Eye (tissue), 1 donor: ENCODE data around the gene GRPEL2.
"Not testable (repeated sequence)": the region's sequence is repeated elsewhere in the genome, so short reads cannot be mapped to it uniquely, and the experiment has no call there.

Experiments used
- DNase-seq: peaks from one replicate; pipeline ENCODE4 v3.0.0-alpha.2; 2015

The GRPEL2 gene

DNA sequence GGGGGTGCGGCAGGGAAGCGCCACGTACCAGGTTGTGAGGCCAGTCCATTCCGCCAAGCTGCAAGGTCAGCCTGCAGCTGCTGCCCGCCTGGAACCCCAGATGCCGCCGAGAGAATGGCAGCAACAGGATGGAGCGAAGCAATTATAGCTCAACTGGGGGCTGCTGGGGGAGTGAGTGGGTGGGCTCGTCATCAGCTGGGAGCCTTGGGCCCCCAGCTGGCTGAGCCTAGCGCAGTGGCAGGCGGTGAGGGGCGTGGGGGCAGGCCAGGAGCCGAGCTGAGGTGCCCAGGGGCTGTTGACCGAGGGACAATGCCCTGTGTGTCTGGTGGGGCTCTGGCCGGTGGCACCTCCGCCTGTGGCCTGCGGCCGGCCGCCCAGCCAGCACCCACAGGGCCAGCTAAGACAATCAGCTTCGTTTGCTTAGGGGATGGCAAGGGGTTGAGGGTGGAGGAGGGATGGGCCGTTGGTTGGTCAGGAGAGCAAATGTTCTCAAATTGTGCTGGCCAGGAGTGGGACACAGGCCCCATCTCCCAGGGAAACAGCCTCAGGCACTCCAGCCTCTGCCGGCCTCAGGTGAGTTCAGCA lies 34.0 kb downstream of the GRPEL2 start, which contains the start of gene IL17B:
Gene IL17B, minus strand, starts transcription at position 116 of the 585 bp plus-strand sequence. Its CDS starts 67 bp downstream, at position 49.
- peak; percentile 39 for DNase-seq

DNA sequence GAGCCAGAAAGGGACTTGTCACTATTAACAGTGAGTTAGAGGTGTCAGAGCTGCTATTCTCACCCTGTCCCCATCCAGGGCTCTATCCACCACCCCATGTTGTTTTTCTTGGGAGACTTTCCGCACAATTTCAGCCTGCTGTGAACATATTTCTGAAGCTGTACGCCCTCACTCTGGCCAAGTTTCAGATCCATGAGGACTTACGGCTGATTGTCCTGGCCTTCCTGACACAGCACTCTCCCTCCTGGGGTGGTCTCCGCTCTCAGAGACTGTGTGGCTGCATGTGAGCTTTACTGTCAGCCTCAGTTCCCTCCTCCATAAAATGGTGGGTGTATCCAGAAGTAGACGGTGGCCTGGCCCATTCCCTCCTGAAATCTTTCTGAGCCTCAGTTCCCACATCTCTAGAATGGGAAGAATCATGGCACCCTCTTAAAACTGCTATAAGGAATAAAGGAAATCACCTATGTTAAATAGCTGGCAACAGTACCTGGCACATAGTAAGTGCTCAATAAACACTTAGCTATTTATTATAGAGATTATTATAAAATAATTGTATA lies 34.6 kb downstream of the GRPEL2 start:
- no peak for DNase-seq

DNA sequence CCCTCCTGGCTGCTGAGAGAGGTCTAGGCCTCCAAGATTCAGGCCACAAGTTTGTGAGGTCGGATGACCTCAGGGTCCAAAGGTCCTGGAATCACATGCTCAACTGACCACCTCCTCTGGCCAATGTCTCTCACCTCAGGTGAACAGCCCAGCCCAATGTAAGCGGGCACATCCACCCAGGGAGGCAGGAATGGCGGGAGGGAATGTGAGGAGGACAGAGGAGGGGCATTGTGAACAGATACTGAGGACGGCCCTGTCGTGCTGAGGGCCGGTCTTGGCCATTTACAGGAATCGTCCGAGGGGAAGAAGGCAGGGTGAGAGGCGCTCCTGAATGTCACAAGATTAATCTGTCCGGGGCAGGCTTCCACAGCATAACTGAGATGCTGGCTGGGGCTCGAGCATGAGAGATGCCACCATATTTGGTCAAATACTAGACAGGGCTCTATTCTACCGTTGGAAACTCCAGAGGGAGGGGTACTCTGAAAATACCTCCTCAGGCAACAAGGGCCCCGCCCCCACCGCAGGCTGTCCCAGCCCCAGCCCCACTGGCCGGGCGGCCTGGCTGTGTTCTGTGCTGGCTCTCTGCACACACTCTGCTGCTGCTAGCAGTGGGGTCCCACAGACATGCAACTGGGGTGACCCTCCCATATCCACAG lies 35.3 kb downstream of the GRPEL2 start:
- no peak for DNase-seq

DNA sequence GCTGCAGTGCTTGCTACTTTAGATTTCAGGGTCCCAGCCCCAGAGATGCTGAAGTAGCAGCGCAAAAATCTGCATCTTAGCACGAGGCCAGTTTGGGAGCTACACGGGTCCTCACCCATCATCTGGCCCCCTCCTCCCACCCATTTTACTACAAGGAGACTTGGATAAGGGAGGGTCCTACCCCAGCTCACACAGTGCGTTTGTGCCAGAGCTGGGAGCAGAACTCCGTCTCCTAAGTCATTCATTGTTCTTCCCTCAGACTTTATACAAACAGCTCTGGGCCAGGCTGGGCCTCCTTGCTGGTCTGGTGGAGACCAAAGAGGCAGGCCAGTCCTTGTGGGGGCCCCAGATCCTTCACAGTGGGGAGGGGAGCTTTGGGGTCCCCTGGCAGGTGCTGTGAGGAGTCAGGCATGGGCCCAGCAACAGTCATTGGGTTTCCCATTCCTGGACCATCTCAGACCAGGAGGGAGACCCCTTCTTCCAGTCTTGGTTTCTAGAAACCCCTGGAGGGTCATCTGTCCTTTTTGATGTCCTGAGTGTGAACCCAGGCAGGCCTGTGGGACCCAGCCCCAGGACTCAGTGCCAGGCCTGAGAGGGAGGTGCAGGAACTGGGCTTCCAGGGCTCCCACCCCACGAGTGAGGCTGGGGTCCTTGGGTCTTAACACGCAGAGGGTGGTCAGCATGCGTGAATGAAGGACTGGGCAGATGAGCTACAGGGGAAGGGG lies 36.1 kb downstream of the GRPEL2 start:
- no peak for DNase-seq

DNA sequence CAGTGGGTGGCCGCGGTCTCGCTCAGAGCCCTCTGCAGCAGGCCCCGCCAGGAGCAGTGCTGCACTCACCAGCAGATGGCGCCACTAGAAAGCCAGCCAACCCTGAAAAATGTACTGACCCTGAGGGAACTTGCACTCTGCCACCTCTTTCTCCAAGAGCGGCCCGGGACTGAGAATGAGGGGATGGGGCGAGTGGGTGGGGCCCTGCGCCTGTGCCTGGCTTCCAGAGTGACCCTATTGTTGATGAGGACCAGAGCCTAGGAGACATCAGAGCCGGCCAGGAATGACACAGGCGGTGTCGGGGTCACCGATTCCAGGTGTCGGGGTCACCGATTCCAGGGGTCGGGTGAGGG lies 36.7 kb downstream of the GRPEL2 start:
- DNase-seq = peak; percentile 90

DNA sequence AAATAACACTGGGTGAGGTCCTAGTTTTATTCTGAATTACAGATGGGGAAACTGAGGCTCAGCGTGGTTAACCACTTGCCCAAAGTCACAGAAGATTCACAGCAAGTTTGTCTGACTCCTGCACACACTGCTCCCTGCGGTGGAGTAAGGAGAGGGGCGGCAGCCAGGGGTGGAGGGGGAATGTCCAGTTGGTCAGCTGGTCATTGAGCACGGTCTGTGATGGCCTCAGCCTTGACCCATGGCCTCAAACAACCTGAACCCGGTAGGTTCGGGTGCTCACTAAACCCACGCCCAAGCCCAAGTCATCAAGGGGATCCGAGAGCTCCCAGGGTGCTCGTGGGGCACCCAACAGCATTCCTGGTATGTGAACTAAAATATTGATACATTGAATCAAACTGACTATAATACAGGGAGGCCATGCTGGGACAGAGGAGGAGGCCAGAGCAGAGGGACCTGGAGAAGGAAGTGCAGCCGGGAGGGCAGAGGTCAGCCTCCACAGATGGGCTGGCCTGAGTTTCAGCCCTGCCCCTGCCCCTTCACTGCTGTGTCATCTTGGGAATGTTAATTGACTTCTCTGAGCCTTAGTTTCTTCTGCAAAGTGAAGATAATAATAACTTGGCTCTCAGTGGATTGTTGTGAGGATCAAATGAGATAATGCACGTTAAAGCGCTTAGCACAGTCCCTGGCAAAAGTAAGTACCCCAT lies 37.4 kb downstream of the GRPEL2 start:
- DNase-seq = no peak

DNA sequence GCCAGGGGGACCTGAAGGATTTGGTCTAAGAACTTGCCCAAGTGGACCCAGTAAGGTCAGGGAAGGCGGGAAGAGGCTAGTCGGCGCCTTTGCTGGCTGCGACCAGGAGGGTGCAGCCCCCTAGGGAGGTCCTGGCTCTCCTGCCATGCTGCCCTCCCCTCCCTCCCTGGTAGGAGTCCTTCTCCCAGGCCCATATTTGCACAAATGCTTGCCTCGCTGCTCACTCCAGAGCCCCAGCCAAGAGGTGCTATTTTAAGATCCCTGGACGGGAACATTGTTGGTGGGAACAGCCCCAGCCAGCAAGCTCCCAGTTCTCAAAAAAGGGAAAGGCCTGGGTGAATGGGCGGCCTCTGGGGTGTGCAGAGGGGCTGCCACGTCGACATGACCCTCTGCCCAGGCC lies 38.1 kb downstream of the GRPEL2 start:
- DNase-seq = no peak

DNA sequence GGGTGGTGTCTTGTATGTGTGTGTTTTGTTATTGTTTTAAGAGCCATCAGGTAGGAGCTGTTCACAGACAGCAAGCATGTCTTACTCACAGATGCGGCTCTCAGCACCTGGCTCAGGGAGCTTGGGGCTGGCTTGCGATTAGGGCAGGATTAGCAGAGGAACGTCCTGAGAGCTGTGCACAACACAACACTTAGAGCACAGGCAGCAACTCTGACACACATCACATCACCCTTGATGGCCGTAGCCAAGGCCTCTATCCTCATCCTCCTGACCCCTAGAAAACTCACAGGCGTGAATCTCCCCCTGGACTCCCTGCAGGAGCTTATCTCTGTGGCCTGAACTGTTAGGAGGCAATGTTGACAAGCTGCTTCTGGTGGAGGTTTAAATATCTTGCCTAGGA lies 40.9 kb downstream of the GRPEL2 start:
- DNase-seq = no peak

DNA sequence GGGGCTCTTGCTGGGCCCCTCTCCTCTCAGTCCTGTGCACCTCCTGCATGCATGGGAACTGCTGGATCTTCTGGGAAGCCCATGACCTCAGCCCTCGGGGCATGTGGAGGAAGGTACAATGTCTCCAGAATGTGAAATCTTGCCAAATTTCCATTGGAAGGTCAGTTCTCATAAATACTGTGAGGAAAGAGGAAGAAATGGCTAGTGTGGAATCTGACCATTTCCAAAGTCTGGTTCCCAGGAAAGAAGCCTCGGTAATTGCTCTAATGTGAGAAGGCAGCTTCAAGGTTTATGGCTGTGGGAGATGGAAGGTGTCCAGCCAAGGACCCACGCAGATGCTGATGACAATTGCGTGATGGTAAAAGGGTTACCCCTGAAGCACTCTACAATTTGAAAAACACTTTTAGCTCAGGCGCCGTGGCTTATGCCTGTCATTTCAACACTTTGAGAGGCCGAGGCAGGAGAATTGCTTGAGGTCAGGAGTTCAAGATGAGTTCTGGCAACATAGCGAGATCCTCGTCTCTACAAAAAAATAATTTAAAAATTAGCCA lies 41.9 kb downstream of the GRPEL2 start:
- DNase-seq = no peak

DNA sequence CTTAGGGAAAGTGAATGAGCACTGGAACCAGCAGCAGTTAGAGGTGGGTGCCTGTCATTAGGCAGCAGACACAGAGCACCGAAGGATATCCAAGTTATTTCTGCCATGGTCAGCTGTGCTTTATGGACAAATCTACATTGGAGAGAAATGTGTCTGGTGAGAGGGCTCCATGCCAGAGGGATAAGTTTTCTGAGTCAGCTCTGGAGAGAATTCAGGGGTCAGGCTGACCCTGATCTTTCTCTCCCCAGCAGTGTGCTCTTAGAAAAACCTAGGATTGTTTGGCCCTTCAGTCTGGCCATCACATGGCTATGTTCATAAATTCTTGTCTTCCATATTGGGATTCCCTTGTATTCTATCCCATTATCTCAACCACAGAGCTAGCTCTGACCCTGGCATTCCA lies 42.7 kb downstream of the GRPEL2 start:
- DNase-seq = no peak

DNA sequence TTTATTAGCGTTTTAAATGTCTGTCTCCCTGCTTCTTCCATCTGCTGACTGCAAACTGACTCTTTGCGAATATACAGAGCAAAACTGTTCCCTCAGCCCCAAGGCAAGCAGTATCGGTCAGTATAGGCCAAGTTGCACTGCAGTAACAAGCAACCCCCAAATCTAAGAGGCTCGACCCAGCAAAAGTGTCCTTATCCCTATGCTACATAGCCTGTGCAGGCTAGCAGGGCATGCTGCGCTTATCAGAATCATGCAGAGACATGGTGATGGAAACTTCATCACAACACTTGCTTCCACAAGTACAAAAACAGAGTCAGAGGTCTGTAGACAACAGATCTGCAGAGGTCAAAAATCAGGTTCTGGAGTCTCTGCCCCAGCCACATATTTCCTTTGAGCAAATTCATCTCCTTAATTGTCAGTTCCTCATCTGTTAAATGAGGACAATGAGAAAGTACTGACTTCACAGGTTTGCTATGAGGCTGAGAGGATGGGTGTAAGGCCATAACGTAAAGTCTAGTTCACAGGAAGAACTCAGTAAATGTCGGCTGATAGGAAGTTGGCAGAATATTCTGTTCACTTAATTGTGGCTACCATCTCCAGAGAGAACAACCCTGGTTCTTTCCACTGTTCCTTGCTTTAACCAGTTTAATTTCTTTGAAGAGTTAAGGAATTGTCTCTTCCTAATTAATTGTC lies 43.3 kb downstream of the GRPEL2 start:
- DNase-seq = no peak

DNA sequence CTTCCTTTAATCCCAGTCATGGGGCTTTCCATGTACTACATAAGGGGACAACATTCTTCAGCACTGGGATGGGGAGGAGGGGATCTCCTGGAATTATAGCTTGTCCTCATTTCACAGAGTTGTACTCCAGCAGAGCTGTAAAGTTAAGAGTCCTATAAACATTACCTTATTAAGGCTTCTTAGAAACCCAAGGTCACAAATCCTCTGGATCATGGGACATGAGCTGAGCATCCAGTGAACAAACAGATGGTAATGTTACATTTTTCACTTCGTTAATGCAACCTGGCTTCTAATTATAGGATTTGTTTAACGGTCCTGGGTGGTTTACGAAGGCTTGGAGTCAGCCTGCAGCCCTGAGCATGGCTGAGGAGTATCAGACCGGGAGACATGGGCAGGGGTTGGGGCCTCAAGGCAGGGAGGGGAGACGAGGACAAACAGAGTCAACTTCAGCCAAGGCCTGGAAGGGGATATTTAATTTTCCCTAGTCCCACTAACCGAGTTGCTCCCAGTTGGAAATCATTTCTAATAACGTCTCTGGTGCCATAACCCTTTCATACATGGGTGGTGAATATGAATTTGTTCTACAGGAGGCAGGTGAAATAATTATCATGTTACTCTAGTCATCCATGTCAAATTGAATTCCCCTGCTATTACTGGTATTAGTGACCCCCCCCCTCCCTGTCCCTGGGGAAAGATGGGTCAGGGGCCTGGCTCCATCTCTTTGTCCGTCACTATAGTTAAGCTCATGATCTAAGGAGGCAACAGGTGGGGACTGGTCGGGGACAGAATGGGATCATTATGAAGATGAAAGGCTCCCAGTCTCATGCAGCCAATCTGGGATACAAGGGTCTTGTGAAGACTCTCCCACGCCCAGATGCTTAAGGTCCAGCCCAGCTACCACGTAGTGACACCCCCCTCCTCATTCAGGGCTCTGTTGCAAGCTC lies 44.5 kb downstream of the GRPEL2 start:
- no peak for DNase-seq

DNA sequence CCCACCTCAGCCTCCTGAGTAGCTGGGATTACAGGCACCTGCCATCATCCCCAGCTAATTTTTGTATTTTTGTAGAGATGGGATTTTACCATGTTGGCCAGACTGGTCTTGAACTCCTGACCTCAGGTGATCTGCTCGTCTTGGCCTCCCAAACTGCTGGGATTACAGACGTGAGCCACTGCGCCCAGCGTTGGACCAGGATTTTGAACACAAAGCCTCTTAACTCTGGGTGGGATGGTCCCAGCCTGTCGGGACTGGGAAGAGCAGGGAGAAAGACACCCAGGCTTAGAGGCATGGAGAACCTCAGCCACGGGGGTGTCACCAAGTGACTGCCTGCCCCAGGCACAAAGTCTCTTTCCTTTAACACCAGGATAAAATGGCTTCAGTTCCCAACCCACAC lies 45.8 kb downstream of the GRPEL2 start:
- DNase-seq = not testable (repeated sequence)

DNA sequence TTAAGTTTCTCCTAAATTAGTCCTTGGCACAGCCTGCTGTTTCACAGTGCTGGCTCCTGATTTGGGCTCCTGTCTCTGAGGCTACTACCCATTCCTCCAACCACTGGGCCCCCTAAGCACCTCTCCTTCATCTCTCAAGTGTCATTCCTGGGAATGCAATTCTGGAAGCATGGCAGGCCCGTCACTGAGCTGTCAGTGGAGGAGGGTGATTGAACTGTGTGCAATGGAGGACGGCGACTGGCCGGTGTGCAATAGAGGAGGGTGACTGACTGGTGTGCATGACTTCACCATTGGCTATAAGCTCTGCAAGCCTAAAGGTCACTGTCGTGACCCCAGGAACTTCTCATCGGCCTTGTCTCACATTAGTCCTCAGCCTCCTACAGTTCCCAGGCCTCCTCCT lies 46.2 kb downstream of the GRPEL2 start:
- no peak for DNase-seq

DNA sequence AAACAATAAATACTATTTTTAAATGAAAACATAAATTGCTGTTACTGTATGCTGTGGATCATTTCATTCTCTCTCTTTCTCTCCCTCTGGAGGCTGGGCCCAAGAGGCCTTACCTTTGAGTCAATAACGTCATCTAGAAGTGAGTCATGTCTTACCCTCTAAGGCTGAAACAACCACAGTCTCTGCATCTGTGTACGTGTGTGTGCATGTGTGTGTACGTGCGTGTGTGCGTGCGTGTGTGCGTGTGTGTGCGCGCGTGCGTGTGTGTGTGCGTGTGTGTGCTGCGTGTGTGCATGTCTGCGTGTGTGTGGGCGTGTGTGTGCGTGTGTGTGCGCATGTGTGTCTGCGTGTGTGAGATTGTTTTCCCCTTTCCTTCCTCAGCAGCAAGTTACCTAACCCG lies 47.4 kb downstream of the GRPEL2 start:
- no peak for DNase-seq

DNA sequence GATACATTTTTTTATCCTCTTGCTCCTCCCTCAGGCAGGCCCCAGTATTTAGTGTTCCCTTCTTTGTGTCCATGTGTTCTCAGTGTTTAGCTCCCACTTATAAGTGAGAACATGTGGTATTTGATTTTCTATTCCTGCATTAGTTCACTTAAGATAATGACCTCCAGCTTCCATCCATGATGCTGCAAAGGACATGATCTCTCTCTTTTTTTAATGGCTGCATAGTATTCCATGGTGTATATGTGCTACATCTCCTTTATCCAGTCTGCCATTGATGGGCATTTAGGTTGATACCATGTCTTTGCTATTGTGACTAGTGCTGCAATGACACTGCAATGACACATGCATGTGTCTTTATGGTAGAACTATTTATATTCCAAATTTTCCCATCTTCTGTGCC lies 49.7 kb downstream of the GRPEL2 start:
- not testable (repeated sequence) for DNase-seq

DNA sequence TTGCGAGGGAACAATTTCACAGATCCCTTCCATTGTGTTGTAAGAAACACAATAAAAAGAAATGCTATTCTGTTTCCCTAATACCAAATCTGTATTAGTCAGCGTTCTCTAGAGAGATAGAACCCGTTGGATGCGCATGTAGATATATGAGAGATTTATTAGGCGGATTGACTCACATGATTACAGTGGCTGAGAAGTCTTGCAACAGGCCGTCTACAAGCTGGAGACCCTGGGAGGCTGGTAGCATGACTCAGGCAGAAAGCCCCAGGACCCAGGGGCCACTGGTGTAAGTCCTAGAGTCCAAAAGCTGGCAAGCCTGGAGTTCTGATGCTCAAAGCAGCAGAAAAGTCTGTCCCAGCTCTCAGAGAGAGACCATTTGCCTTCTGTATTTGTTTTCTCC lies 52.2 kb downstream of the GRPEL2 start:
- DNase-seq = no peak

DNA sequence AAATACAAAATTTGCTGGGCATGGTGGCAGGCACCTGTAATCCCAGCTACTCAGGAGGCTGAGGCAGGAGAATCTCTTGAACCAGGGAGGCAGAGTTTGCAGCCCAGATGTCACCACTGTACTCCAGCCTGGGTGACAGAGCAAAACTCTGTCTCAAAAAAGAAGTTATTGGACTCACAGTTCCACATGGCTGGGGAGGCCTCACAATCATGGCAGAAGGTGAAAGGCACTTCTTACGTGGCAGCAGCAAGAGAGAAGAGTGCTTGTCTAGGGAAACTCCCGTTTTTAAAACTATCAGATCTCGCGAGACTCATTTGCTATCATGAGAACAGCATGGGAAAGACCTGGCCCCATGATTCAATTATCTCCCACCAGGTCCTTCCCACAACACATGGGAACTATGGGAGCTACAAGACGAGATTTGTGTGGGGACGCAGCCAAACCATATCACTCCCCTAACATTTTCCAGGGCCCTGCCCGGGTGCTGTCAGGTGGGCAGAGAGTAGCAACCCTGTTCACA lies 53.5 kb downstream of the GRPEL2 start:
- not testable (repeated sequence) for DNase-seq

DNA sequence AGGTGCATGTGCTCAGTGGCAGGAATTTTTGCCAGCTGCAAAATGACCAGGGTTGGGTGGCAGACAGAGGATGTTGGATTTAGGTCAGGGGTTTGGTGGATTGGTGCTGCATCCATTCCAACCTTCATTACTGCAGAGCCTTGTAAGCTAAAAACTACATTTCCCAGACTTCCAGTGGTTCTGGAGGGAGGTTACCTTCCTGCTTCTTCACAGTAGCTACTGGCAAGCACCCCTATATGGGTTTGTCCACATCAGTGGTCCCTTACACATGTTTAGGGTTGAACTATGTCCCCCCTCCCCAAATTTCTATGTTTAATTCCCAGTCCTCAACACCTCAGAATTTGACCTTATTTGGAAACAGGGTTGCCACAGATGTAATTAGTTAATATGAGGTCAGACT lies 54.5 kb downstream of the GRPEL2 start:
- DNase-seq = no peak

DNA sequence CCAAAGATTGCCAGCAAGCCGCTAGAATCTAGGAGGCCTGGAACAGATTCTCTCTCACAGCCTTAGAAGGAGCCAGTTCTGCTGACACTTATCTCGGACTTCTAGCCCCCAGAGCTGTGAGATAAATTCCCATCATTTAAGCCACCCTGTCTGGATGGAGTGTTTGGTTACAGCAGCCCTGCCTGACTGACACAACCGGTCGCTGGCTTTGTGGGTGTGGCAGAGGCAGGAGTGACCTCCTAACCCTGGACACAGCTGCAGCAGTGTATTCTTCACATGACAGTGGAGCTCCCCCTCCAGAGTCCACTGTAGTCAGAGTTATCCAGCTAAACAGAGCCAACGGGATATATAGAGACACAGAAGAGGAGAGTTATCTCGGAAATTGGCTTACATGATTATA lies 55.0 kb downstream of the GRPEL2 start:
- DNase-seq = peak; percentile 41

DNA sequence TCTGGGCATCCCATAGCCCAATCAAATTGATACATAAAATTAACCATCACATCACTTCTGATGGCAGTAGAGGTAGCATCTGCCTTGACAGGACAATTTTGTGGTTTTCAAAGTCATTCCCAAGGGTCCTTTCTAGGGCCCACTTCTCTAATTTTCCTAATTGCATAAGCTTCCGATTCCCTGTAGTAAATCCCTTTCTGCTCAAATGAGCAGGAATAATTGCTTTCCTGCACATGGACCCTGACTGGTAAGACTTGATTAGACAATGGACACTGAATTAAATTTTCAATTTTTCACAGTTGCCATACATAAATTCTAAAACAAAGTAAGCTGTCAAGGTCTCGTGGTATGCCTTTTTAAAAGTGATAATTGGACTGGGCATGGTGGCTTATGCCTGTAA lies 55.8 kb downstream of the GRPEL2 start:
- DNase-seq = peak; percentile 63
